H1 (cell line): Measurements from ENCODE around the gene C3. TPM values are rescaled to one million over a fixed set of nuclear protein-coding genes. Genes with fewer than 3 reads are reported as not detected.
A peak's percentile ranks its signal among the peaks of the same experiment; 100 is the strongest.

Experiments
- ATF3 ChIP-seq: IDR thresholded peaks from 2 replicates; pipeline ENCODE4 v1.6.1; 2011; ENCODE audit warnings: low read depth, mild to moderate bottlenecking, low read length; ENCODE audit not compliant: insufficient read depth
- BACH1 ChIP-seq: IDR thresholded peaks from 2 replicates; pipeline ENCODE4 v1.6.1; 2012; ENCODE audit warnings: low read length, improper control_type of control experiment
- CEBPB ChIP-seq: IDR thresholded peaks from 2 replicates; pipeline ENCODE4 v1.6.1; 2012; ENCODE audit warnings: low read depth, low read length
- CHD1 ChIP-seq: IDR thresholded peaks from 2 replicates; pipeline ENCODE4 v1.6.1; 2012; ENCODE audit warnings: low read depth, low read length, improper control_type of control experiment
- CREB1 ChIP-seq: IDR thresholded peaks from 2 replicates; pipeline ENCODE4 v1.6.1; 2012; ENCODE audit warnings: inconsistent platforms
- EP300 ChIP-seq, 2 experiments: IDR thresholded peaks; 1 replicate in 1 of 2; 2 replicates in 1 of 2; pipeline ENCODE4 v1.6.1; 2011 to 2012; ENCODE audit warnings: low read depth in 2 of 2, low read length in 2 of 2, mild to moderate bottlenecking in 2 of 2, borderline replicate concordance in 1 of 2, inconsistent platforms in 1 of 2, moderate library complexity in 1 of 2
- HDAC2 ChIP-seq, 2 experiments: fragments of 300-600 bp in 1 of 2; sonication (generic) in 1 of 2; IDR thresholded peaks; 2 replicates each; pipeline ENCODE4 v1.6.1; 2011 to 2012; ENCODE audit warnings: low read depth in 2 of 2, low read length in 2 of 2, mild to moderate bottlenecking in 2 of 2, moderate library complexity in 2 of 2, borderline replicate concordance in 1 of 2, inconsistent platforms in 1 of 2
- JUN ChIP-seq: IDR thresholded peaks from 2 replicates; pipeline ENCODE4 v1.6.1; 2011; ENCODE audit warnings: low read depth, mild to moderate bottlenecking, improper control_type of control experiment, low read length
- JUND ChIP-seq: IDR thresholded peaks from 2 replicates; pipeline ENCODE4 v1.6.1; 2011; ENCODE audit warnings: mild to moderate bottlenecking, improper control_type of control experiment, low read length
- MAFK ChIP-seq: IDR thresholded peaks from 2 replicates; pipeline ENCODE4 v1.6.1; 2012; ENCODE audit warnings: low read depth, mild to moderate bottlenecking, improper control_type of control experiment, low read length
- NRF1 ChIP-seq: IDR thresholded peaks from 2 replicates; pipeline ENCODE4 v1.6.1; 2011; ENCODE audit warnings: mild to moderate bottlenecking, low read depth, low read length, improper control_type of control experiment
- POLR2A ChIP-seq, 2 experiments: IDR thresholded peaks; 1 replicate in 1 of 2; 2 replicates in 1 of 2; pipeline ENCODE4 v1.6.1; 2011; ENCODE audit warnings: low read depth in 2 of 2, low read length in 2 of 2, mild to moderate bottlenecking in 2 of 2; ENCODE audit errors: control extremely low read depth in 1 of 2
- POLR2AphosphoS5 ChIP-seq: IDR thresholded peaks from 2 replicates; pipeline ENCODE4 v1.6.1; 2011; ENCODE audit warnings: low read depth, low read length
- RAD21 ChIP-seq, 2 experiments: IDR thresholded peaks in 1 of 2; conservative IDR thresholded peaks in 1 of 2; 2 replicates each; pipeline ENCODE4 v1.6.1; 2011; ENCODE audit warnings: low read depth in 2 of 2, low read length in 2 of 2, improper control_type of control experiment in 1 of 2, inconsistent platforms in 1 of 2, mild to moderate bottlenecking in 1 of 2, moderate library complexity in 1 of 2
- TCF12 ChIP-seq: IDR thresholded peaks from 2 replicates; pipeline ENCODE4 v1.6.1; 2011; ENCODE audit warnings: low read depth, mild to moderate bottlenecking, low read length
- YY1 ChIP-seq: IDR thresholded peaks from 2 replicates; pipeline ENCODE4 v1.6.1; 2011; ENCODE audit warnings: low read depth, mild to moderate bottlenecking, low read length
- polyA plus RNA-seq, 7 experiments: library from polyadenylated mRNA; depleted of rRNA in 3 of 7; stranded (reverse) in 5 of 7; unstranded in 2 of 7; fragments of >200 nt in 5 of 7; fragments of 200-250 nt in 2 of 7; gene quantifications; 1 replicate in 5 of 7; 2 replicates in 1 of 7; 4 replicates in 1 of 7; pipeline versions ENCODE4 v1.2.1 to v1.2.3, GENCODE V29; 2011 to 2013; ENCODE audit warnings: missing spikeins in 2 of 7, mixed read lengths in 2 of 7
- total RNA-seq: library from RNA; stranded (reverse); fragmentation: NEBNext Ultra II Directional; extraction: Animal tissue kit (Norgen Biotek cat#: 25700); gene quantifications from 2 replicates; pipeline ENCODE4 v1.2.1, GENCODE V29; 2021

The C3 gene
- total and polyA plus RNA-seq, 2 of the 8 experiments (the other 6 are each of a cell fraction or from before 2014, with no cell fraction given), result 6.4 to 12.8 TPM

GRCh38 chr19:6765738-6766356 lies 45.4 kb upstream of the C3 start (continued):
- peak in 1 of 2 experiments; percentile 81; a peak in 1 of 3 replicates for TF ChIP-seq EP300 (IDR thresholded peaks at IDR 0.05; ENCODE audit: borderline replicate concordance in 1 of 2, low read depth in 2 of 2, low read length in 2 of 2)
- TF ChIP-seq TCF12, result peak; percentile 98
- peak; percentile 83 for TF ChIP-seq MAFK
- peak; percentile 80 for TF ChIP-seq POLR2AphosphoS5
- TF ChIP-seq RAD21 (IDR thresholded peaks at IDR 0.05 in 1 of 2, conservative IDR thresholded peaks at IDR 0.05 in 1 of 2; ENCODE audit: low read depth in 2 of 2, low read length in 2 of 2), result 0 out of 4 replicates have a peak, but pooled peaks of 1 of the 2 experiments have one; percentile 9
- TF ChIP-seq CHD1, result no peak
- TF ChIP-seq YY1, result 0 out of 2 replicates have a peak, but pooled peaks have one; percentile 14
- TF ChIP-seq BACH1, result peak; percentile 71
- peak; percentile 58; the same call in 1 of the 2 replicates for TF ChIP-seq ATF3
- TF ChIP-seq HDAC2 (IDR thresholded peaks at IDR 0.05; ENCODE audit: borderline replicate concordance in 1 of 2, low read depth in 2 of 2, low read length in 2 of 2), result no peak
- TF ChIP-seq CEBPB, result peak; percentile 58
- TF ChIP-seq NRF1, result peak; percentile 16; the same call in 1 of the 2 replicates
- peak; percentile 98 for TF ChIP-seq JUND
- TF ChIP-seq POLR2A (IDR thresholded peaks at IDR 0.05; ENCODE audit: control extremely low read depth in 1 of 2, low read depth in 2 of 2, low read length in 2 of 2), result peak; percentile 55 to 83
- TF ChIP-seq CREB1, result peak; percentile 34; the same call in 1 of the 2 replicates
- peak; percentile 91 for TF ChIP-seq JUN
